Measurements from ENCODE around the gene REV3L. TPM values are rescaled to one million over a fixed set of nuclear protein-coding genes. Genes with fewer than 3 reads are reported as not detected.
"Not testable (repeated sequence)": the region's sequence is repeated elsewhere in the genome, so short reads cannot be mapped to it uniquely, and the experiment has no call there.

REV3L gene
- total and polyA plus RNA-seq, 2 of the 13 experiments (the other 11 are each of a cell fraction or from before 2014, with no cell fraction given), result 12.8 to 31.3 TPM

DNA sequence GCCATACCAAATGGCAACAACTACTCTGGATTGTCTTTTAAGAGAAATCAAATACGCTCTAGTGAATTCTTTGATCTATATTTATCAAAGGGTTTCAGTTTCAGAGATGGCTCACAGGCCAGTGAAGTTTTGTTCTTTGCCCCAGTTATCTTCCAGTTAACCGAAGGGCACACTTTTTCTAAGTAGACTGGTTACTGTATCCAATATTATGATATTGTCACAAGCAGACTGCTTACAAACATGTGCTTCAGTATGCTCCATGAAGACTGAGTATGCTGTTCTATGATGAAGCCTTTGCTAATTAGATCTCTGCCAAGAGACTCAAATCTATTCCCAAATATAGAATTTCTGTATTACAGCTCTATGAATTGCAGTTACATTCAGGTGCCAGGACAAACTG lies 181.1 kb downstream of the REV3L start (continued):
- TF ChIP-seq ETS1 (CRISPR knock-in tag; IDR thresholded peaks at IDR 0.05) (no peak), MED13 (CRISPR knock-in tag; IDR thresholded peaks at IDR 0.05) (no peak), ATRX (CRISPR knock-in tag; IDR thresholded peaks at IDR 0.05; ENCODE audit: borderline replicate concordance) (no peak), ZNF558 (CRISPR knock-in tag; IDR thresholded peaks at IDR 0.05; ENCODE audit: borderline replicate concordance) (no peak), ZNF816 (CRISPR knock-in tag; IDR thresholded peaks at IDR 0.05; ENCODE audit: borderline replicate concordance) (no peak), ZNF280B (CRISPR knock-in tag; IDR thresholded peaks at IDR 0.05; ENCODE audit: borderline replicate concordance) (no peak), ATF7 (IDR thresholded peaks at IDR 0.05) (no peak), ATF7 (CRISPR knock-in tag; IDR thresholded peaks at IDR 0.05) (no peak)

DNA sequence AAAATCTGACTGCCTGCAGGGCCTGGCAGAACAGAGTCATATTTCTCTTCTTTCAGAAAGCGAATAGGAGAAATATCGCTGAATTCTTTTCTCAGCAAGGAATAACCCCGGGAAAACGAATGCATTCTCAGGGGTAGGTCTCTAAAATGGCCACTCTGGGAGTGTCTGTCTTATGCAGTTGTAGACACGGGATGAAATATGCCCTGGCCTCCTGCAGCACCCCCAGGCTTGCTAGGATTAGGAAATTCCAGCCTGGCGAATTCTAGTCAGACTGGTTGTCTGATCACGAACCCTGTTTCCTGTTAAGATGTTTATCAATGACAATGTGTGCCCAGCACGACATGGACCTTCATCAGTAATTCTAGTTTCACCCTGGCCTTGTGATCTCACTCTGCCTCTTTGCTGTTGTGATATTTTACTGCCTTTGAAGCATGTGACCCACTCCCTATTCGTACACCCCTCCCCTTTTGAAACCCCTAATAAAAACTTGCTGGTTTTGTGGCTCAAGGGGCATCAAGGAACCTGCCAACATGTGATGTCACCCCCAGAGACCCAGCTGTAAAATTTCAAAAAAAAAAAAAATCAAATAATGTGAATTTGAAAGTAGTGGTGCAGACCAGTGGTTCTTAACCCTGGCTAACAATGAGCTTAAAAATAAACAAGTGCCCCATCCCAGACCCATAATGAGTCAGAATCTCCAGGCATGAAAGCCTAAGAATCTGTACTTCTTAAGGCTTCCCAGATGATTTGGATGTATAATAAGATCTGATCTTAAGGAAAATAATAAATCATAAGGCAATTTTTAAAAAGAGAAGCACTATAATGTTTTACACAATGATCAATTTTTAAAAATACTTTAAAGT lies 181.8 kb downstream of the REV3L start:
- H2AFZ ChIP-seq (ENCODE audit: low read length); H3K9ac ChIP-seq (ENCODE audit: insufficient read depth, low read depth, low read length); H3K4me2 ChIP-seq (ENCODE audit: low read depth, low read length); H3K4me3 ChIP-seq (replicated peaks in 1 of 3; ENCODE audit: insufficient read depth in 1 of 3, low read depth in 2 of 3, low read length in 3 of 3); POLR2A ChIA-PET; H3K27ac ChIP-seq (ENCODE audit: extremely low read length, insufficient read depth, low read length); ATAC-seq; FAIRE-seq; CTCF ChIA-PET (ENCODE audit: low intra/inter-chr PET ratio, low total read pairs); H3K9me3 ChIP-seq (ENCODE audit: low read length); in situ Hi-C loops (cut with HindIII; ENCODE audit: extremely low pct_ligation_motif_present, low pct_unique_long_range_greater_than_20kb); BruUV-seq (replicated peaks); DNase-seq (ENCODE audit: low spot score); H3K4me1 ChIP-seq (ENCODE audit: insufficient read depth, low read length); H3K79me2 ChIP-seq (ENCODE audit: insufficient read depth, low read length); intact Hi-C loops (cut with micrococcal nuclease; ENCODE audit: unreplicated experiment); H4K20me1 ChIP-seq (ENCODE audit: insufficient read depth, low read length); H3K27me3 ChIP-seq (ENCODE audit: control insufficient read depth in 1 of 2, insufficient read depth in 2 of 2, low read length in 2 of 2): not testable (repeated sequence)
- 95% methylated on average over 9 of the region's 9 CpGs for WGBS (ENCODE audit: low lambda C conversion rate)
- peaks cover 8 to 11% of the 10 kb centered on the region in 2 experiments for H3K36me3 ChIP-seq (replicated peaks in 1 of 2; ENCODE audit: control insufficient read depth in 1 of 2, insufficient read depth in 2 of 2, low read length in 2 of 2)

All from HepG2 (cell line).